GM18858 (cell line): ENCODE results near the gene HOXB1.

Experiments used
- ATAC-seq: cut with Tn5 transposase; IDR thresholded peaks from one replicate; pipeline ENCODE4 v1.9.1; 2021; ENCODE audit not compliant: unreplicated experiment

HOXB1 gene

GRCh38 chr17:48530887-48531272, at the start of gene HOXB1:
TSS of gene HOXB1 (minus strand) at chr17:48531011. CDS start at chr17:48530904, 107 bp downstream.
- ATAC-seq: no peak

GRCh38 chr17:48579760-48580554, 49.1 kb upstream of the HOXB1 start:
- no peak for ATAC-seq

- ATAC-seq: no peak
Observed at GRCh38 chr17:48579471-48579759, 48.6 kb upstream of the HOXB1 start.

GRCh38 chr17:48578616-48579470, 48.0 kb upstream of the HOXB1 start:
- no peak for ATAC-seq

- no peak for ATAC-seq
Observed at GRCh38 chr17:48577946-48578615, 47.3 kb upstream of the HOXB1 start, which contains the start of gene HOXB4. TSS of gene HOXB4 (minus strand) at chr17:48578350. CDS start at chr17:48578319, 31 bp downstream.

GRCh38 chr17:48577330-48577945, 46.6 kb upstream of the HOXB1 start:
- ATAC-seq: no peak

GRCh38 chr17:48576479-48577309, 45.9 kb upstream of the HOXB1 start:
- no peak for ATAC-seq

DNA sequence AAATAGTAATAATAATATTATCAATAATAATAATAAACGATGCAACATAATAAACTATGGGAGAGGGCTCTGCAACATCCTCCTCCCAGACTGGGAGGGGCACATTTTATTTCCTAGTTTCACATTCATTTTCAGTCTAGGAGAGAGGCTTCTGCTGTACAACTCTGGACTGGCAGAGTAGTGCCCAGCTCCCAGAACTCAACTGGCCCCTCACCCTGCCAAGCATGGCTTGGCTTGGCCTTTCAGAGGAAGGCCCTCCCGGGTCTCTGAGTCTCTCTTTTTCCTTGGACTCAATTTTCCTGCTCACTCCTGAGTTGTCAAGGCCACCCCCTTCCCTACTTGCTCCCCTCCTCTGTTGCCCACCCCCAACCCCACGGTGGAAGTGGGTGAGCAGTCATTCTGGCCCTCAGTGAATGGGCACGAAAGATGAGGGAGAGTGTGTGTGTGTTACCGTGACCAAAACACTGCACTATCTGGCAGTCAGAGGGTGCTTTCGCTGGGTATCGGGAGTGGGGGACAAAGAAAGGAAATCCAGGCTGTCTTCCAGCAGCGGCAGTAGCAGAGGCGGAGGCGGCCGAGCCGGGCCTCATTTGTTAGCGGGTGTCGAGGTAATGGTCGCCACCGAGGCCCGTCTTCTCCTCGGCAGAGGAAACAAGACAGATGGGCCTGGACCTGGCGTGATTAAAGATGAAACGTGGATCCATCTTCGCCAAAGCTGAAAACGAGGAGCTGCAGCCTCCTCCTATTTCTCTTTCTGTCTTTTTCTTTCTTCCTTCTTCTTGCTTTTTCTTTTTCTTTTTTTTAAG, 45.1 kb upstream of the HOXB1 start:
- ATAC-seq: no peak

- ATAC-seq: no peak
Observed at GRCh38 chr17:48575066-48575582, 44.3 kb upstream of the HOXB1 start.

- no peak for ATAC-seq
Observed at GRCh38 chr17:48574505-48575065, 43.8 kb upstream of the HOXB1 start.

DNA sequence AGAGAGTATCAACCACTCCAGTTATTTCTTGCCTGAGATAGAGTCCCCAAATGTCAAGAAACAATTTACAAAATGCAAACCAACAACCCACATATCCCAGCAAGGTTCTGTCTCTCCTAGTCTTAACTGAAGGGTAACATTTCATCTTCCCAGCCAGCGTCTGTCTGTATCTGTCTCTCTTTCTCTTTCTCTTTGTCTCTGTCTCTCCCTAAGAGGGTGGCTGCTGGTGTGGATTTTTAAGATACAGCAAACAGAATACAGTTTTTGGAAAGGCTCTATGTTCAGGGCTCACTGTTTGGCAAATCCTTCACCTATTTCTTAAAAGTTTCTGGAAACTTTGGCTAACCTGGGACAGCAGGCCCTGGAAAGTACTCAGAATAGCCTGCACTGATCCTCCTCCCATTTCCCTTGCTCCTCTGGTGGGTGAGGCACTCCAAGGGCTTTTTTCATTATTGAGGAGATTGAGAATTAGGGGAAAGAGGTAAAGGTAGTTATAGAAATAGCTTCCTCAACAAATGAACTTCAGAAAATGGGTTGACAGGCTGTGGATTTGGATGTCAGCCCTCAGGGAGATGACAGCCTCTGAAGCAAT, 41.1 kb upstream of the HOXB1 start:
- no peak for ATAC-seq

DNA sequence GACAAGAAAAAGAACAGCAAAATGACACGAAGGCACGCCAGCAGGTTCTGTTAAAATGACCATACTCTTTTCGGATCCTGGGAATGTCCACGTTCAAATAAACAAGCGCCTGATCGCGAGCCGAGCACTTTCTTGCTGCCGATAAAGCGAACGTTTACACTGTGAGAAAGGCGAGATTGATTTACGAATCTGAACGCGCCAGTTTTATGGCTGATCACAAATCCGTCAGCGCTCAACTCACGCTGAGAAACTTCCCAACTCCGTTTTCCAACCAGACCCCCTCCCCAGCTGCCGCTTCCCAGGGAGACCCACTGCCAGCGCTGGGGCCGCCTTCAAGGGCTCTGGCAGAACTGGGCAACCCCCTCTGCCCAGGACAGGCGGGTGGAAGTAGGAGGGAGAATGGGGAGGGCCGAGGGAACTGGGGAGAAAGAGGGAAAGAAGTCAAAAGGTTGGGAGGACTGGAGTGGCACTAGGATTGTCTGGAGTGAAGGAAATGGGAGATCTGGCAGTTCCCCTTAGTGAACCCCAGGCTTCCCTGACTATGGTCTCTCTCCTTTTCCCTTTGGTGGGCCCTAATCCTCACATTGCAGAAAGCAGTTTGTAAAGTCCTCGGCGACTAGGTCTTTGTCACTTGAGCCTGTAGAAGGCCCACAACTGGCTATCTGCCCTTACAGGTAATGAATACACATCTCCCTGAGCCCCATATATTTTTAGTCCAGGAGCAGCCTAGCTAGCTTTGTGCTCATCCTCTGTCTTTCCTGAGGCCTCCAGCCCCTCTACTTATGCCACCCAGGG, 40.4 kb upstream of the HOXB1 start:
- ATAC-seq: no peak

DNA sequence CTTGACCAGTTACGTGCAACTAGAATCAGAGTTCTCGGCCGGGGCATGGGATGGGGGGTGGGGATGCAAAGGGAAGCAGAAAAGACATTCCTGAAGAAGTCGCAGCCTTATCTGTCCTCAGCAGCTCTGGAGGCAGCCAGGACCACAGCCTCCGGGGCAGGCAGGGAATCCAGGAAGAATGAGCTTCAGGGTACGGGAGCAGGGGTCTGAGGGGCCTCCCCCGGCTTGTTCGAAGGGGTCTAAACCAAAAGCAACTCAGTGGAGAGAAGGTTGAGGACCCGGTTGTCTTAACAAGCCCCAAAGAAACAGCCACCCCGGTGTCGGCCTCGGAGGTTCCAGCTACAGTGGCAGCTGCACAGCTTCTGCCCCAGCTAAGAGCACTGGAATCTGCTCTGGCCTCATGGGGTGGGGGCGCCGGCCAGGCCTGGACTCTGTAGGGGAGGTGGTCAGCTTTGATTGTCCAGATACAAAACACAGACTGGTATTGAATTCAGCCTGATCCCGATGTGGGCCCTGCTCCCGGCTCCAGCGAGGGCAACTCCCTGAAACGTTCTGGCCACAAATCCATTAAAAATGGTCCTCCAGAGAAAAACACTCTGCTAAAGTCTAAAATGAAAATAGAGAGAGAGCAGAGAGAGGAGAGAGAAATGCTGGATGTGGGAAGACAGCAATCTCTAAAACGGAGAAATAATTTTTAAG, 39.7 kb upstream of the HOXB1 start:
- ATAC-seq: no peak

DNA sequence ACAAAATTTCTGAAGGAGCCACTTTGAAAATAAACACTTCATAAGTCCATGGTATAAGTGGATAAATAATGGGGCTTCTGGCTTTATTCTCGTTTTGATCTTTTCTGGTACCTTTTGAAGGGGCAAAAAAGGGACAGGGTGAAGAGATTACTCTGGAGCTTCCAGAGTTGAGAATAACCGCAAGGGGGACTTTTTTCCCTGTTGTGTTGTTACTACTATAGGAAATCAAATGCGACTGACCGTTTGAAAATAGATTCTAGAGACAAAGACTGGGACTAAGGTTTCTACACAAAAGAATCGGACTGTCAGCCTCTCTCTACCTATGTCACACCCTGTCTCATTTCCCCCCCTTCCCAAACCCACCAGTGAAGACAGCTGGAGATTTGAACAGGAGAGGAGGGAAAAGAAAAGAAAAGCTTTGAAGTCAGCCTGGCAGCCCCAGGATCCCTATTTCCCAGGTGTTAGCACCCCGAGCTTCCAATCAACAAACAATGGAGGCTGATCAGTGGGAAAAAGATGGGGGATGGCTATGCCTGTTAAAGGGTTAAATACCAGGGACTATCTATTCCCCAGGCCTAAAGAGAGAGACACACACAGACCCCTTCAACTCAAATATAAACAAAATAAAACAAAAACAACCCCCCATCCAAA, 39.0 kb upstream of the HOXB1 start:
- ATAC-seq: no peak

DNA sequence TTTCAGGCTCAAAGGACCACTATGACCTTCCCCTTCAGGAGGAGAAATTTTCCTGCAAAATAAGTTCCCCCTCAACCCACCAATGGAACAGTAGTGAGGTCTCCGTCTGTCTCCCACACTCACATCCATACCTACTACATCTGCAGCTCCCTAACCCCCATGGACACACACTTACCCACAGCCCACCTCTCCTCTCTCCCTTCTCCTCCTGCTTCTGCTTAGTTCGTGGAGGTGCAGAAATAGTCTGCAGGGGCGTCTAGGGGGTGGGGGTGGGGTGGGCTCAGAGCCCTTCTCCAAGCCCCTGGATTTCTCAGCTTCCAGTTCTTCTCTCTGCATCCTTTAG, 38.4 kb upstream of the HOXB1 start:
- no peak for ATAC-seq

- no peak for ATAC-seq
Observed at GRCh38 chr17:48568499-48569239, 37.9 kb upstream of the HOXB1 start.
